HG03457 (cell line): ENCODE data around the gene ZIC2.

Experiments used
- ATAC-seq: cut with Tn5 transposase; IDR thresholded peaks from one replicate; pipeline ENCODE4 v1.9.1; 2021; ENCODE audit warnings: moderate number of reproducible peaks; ENCODE audit not compliant: unreplicated experiment

ZIC2 gene

DNA sequence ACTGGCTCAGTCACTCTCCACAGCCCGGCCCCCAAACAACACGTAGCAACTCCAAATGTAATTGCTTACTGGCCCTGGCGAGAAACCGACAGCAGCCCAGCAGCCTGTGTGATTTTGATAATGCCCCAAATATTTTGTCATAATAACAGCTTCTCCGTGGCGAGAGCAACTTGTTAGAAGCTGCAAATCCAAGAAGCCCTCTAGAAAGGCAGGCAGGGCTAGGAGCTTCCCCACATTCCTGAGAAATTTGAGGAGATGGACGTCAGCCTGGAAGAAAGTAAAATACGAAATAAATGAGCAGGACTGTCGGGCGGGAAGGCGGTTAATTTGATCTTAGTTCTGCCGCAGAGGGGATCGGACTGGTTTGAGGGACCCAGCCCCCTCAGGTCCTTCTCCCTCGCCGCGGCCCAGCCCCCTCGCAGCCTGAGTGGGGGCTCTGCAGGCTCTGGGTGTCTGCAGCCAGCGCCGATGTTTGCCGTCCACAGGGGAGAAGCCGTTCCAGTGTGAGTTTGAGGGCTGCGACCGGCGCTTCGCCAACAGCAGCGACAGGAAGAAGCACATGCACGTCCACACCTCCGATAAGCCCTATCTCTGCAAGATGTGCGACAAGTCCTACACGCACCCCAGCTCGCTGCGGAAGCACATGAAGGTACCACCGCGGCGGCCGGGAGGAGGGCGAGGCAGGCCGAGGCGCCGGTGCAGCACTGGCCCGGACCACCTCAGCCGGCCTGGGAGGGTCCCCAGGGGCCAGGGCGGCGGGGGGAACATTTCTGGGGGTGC is 3.1 kb downstream of the ZIC2 start:
- no peak for ATAC-seq

DNA sequence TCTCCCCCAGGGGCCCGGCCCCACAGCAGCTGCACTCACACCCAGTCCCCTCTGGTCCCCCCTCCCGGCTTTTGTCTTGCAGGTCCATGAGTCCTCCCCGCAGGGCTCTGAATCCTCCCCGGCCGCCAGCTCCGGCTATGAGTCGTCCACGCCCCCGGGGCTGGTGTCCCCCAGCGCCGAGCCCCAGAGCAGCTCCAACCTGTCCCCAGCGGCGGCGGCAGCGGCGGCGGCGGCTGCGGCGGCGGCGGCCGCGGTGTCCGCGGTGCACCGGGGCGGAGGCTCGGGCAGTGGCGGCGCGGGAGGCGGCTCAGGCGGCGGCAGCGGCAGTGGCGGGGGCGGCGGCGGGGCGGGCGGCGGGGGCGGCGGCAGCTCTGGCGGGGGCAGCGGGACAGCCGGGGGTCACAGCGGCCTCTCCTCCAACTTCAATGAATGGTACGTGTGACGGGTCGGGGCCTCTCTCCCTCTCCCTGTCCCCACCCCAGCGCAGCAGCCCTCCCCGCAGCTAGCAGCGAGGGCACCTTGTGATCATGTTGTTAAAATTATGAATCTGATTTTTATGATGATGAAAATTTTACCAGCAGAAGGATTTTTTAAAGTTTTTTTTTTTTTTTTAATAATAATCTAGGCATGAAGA is 3.8 kb downstream of the ZIC2 start:
- no peak for ATAC-seq

DNA sequence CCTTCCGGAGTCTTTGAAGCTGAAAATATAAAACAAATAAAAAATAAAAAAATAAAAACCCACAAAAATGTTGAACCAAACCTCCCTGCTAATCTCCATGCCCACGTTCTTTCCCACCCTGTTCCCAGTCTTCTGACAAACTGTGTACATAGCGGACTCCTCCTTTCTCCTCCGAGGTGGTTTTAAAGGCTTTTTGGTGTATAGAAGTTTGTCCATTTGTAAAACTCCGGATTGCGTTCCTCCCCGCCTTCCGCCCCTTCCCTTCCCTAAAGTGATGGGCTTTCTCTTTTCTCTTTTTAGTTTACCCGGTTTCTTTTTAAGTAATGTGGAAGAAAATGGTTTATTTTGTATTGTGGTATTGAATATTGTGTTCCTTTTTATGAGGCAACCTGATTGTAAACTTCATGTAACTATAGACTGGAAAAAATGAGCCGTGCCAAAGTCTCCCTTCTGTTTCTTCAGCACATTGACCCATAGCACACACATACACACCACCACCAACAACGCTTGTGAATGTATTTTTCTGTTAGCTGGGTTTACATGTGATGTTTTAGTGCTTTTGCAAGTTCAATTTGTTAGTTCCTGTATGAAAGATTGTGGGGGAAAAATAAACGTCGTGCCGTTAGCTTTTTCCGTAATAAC is 4.4 kb downstream of the ZIC2 start:
- ATAC-seq: no peak

DNA sequence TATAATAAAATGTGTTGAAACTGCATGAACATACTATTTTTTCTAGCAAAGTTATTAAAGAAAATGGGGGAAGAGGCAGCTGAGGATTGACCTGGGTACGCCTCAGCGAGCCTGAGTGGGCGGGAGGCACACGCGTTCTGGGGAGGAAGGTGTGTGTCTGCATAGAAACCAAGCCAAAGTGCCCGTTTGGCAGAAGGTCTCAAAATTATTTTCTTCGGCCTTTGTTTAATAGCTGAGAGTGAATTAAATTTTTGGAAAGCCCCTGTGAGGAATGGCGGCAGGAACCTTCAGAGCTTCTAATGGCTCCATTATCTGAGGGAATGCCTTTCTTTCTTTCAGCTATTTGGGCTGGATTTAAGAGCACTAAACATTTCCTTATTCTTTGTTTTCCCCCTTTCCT is 5.2 kb downstream of the ZIC2 start:
- ATAC-seq: no peak

DNA sequence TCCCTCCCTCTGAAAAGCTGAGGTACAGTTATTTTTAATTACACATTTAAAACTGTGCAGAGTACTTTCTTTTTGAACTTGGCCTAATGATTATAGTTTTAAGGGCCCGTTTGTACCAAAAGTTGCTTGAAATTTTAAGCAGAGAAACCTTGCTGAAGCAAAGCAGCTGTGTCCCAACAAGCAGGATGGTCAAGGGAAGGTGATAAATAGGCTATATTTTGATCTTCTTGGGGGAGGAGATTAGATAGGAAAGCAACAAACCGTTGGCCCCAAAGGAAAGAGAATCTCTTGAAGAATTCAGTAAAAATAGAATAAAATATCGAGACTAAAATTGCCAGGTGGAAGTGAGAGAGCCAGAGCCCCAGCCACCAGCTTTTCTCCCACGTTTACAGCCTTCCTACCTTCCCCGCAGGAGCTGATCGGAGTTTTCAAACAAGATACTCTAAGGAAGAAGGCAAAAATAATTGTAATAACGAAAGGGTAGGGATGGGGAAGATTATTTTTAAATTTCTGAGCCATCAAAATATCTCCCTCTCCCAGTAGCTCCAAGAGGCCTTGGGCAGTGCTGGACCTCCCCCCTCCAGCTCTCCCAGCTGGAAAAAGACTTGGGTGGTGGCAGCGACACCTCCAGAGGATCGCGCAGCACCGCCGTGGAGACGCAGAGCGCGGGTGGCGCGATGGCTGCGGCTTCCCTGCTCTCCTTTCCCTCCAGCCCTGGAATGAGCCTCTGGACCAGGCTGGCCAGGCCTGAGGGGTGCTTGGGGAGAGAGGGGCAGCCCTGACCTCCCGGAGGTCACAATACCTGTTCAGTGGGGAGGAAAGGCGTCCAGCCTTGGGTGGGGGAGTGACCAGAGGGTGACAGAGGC is 5.8 kb downstream of the ZIC2 start:
- no peak for ATAC-seq

DNA sequence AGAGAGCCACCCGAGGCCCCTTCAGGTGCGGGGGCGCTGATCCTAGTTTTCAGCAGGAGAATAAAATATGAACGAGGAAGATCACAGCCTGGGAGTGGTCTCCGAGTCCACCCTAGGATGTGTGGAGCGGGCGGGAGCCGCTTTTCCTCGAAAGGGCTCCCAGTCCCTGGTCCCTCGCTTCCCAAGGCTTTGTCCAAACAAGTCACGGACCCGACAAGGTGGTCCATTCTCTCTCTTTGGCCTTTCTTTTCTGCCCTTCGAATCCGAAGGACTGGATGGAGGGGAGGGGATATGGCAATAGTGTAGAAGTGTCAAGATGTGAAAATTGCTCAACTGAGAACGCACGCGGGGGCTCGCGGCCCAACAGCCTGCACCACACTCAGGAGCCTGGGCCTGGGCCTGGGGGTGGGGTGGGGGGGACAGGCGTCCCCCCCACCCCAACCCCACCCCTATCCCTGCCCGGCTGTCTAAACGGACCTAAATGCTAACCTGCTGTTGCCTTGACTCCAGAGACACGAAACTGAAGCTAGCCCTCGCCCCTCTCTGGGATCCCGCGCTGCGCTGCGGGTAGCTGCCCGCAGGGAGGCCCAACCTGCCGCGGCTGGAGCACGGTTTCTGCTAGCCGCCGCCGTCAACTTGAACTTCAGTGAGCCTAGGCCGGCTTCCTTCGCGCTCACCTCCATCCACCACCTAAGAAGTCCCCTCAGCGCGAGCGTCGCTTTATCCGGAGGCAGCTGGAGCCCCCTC is 7.1 kb downstream of the ZIC2 start:
- ATAC-seq: no peak

DNA sequence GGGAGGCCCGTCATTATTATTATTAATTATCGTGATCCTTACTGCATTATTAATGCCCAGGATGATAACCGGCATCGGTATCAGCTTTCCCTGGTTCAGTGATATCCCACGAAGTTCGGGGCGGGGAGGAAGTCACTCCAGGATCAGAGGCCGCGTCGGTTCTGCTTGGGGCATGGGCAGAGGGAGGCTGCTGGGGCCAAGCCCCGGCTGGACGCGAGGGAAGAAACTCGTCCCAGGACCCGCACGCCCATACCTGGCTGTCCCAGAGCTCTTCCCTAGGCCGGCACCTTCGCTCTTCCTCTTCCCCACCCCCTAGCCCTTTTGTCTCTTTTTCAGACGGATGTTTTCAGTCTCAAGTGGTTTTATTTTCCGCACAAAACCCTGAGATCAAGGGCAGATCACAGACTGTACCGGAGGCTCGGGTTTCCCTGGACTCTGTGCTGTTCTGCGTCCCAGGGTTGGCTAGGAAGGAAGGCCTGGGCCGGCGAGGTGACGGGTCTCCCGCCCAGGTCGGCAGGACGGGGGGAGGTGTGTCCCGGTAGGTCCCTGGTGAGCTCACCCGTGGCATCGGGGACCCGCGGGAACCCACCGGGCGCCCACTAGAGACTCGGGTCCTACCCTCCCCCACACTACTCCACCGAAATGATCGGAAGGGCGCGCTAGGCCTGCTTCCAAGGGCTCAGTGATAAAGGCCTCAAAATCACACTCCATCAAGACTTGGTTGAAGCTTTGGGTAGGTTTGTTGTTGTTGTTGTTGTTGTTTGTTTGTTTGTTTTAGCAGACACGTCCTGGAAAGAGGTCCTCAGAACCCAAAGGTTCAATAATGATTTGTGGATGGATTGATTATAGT is 7.9 kb downstream of the ZIC2 start:
- no peak for ATAC-seq

DNA sequence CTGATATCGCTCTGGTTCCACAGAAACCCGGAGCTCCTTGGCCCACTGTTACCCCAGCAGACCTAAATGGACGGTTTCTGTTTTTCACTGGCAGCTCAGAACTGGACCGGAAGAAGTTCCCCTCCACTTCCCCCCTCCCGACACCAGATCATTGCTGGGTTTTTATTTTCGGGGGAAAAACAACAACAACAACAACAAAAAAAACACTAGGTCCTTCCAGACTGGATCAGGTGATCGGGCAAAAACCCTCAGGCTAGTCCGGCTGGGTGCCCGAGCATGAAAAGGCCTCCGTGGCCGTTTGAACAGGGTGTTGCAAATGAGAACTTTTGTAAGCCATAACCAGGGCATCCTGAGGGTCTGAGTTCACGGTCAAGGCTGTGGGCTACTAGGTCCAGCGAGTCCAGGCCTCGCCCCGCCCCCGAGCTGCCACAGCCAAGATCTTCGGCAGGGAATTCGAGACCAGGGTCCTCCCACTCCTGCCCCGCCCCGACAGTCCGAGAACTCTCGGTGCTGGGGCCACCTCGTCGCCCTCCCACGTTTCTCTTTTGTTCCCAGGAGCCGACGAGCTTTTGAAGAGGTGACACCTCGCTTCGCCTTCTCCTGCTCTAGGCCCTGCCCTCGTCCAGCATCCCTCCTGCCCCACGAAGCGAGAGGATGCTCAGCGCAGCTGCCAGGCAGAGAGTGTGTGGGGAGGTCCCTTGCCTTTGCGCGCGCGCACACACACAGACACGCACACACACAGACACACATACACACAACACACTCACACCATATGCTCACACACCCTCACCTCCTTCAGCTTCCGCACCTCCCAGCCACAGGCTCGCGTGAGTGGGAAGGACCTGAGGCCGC is 8.8 kb downstream of the ZIC2 start:
- no peak for ATAC-seq

DNA sequence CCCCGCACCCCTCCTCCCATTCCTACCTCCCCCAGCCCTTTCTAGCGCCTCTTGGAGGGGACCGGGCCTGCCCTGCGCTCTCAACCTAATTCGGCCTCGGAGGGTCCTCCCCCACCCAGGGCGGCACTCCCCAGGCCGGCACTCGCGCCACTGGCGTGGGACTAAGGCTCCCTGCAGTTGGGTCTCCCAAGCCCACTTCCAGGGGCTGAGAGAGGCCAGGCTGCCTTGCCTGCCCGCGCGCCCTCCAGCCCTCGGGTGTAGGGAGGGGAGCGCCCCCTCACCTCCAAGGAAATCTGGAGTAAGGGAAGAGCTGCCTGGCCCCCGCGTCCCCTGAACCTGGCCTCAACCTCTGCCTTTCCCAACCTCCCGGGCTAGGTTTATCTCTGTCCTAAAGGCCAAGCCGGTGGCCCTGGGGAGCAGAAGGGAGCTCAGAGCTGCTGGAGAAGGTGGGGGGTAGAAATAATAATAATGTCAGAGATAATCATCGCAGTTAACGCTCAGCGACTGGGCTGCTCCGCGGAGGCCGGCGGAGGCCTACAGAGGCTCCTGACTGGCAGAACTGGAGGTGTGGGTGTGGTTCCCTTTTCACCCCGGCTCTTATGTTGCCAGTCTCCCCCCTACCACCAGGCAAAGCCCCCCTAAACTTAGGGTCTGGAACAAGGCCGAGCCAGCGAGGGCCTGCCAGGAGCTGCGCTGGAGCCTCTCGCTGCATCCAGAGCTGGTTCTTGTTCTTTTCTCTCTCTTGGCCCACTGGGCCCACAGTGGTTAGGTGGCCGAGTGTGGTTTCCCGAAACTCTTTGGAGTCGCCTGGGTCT is 9.6 kb downstream of the ZIC2 start:
- ATAC-seq: no peak

DNA sequence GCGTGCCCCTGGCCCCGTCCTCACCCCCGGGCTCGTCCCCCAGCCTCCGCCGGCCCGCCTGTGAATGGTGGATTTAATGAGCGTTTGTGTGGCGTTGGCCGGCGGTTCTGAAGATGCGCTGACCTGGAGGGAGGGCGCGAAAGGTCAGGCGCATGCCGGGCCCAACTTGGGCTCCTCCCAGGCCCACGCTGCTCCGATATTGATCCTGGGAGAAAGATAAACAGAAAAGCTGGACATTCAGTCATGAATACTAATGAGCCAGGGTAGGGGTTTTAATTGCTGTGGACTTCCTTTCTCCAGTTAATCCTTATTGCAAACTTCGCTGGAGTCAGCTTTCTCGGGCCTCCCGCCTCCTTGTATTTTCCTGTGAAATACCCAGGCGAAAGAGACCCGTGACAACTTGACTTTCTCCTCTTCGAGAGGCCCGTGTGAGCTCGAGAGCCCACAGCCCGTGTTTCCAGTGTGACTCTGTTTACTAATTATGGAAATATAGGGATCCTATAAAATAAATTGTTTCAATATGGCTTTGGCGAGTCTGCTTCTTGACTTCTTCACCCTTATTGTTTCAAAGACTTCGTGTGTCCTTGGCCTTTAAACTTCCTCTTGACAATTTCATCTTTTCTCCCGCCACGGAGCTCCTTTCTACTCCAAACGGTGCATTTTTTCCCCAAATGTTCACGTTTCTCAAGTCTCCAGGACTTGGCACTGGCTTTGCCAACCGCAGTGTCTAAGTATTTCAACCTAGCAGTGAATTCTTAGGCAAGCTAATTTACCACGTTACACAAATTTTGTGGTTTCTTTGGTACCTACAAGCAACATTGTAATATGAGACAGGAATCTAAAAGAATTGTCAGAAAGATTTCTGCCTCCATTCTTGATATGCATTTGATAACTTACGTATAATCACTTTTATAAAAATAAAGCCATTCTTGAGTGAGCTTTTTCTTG is 10.5 kb downstream of the ZIC2 start:
- ATAC-seq: no peak

DNA sequence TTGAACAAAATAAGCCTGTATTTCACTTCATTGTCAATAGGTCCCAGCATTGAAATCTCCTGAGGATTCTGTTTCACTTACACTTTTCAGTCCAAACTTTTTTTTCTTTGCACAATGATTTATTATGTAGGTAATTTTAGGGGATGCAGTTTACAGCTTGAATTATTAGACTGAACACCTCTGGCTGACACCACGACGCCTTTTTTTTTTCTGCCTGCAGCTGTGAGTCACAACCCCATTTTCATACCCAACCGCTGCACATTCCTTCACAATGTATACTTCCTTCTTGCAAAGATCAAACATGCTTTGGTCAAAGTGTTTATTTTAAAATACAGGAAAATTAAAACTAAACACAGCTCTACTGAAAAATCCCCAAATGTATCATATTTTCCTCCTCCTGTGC is 11.4 kb downstream of the ZIC2 start:
- no peak for ATAC-seq

DNA sequence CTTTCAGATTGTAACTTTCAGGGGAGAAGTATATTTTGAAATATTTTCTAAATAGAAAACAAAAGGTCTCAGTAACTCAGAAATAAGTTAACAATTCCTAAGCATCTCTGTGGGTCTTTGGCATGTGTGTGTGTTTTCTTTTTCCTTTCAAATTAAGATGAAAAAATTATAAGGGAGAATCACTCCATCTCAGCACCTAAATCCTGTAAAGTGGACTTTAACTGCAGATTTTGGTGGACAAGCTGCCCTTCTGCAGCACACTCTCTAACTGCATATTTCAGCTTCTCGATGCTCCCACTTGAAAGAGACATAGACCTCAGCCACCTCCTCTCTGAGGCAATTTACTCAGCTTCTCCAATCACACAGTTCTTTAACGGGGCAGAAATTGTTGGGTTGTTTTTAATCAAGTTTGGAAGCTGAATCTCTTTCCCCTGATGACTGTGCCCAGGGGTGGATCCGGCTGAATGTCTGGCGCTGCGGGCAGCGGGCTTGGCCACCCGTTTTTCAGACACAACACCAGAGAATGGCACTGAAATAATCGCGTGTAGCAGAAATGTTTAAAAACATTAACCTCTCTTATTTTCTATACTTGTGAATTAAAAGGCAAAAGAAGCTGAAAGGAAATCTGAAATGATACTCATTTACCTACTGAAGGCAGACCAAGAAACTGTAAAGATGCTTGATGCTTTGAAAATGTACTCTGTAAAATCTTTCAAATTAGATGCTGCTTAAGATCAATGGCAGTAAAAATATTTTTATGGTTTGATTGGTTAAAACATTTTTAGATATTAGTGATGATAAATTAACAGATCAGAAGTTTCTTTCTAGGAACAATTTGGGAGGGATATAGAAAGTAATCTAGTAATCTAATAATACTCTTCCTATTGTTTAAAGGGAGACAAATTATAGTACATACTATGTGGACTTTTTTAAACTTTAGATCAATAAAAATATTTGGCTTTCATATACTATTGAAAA is 12.4 kb downstream of the ZIC2 start:
- no peak for ATAC-seq

DNA sequence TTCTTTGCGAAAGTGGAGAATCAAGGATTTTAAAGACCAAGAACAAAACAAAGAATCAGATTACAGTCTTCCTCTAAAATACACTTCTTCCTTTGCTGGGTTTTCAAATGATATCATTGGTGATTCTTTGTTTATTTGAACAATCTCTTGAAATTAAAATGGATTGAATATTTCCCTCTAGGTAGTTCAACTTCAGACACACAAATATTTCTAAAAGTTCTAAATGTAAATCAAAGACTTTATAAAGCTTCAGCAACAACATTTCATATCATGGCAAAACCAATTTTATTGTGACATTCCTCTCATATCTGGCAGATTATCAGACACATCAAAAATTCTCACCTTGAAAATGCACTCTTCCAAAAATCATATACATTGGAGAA is 13.0 kb downstream of the ZIC2 start:
- no peak for ATAC-seq

DNA sequence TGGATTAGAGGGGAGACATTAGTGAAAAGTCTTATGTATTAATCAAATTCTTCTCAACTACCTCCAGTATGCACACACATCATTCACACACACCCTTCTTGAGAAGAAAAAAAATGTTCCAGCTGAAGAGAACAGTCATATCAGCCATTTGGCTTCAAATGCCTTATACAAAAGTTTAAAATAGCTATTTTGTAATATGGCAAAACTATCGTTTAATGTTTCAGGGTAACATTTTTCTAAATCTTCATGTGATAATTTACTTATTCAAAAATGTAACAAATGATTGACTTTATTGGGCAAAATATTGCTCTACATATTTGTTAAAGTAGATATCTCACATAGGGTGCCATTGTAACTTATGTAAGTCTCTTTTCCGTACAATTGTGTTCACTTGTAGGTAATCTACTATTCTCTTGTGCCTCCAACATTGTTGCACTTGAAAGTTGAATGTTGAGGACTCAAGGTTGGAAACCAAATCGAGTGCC is 13.6 kb downstream of the ZIC2 start:
- no peak for ATAC-seq

DNA sequence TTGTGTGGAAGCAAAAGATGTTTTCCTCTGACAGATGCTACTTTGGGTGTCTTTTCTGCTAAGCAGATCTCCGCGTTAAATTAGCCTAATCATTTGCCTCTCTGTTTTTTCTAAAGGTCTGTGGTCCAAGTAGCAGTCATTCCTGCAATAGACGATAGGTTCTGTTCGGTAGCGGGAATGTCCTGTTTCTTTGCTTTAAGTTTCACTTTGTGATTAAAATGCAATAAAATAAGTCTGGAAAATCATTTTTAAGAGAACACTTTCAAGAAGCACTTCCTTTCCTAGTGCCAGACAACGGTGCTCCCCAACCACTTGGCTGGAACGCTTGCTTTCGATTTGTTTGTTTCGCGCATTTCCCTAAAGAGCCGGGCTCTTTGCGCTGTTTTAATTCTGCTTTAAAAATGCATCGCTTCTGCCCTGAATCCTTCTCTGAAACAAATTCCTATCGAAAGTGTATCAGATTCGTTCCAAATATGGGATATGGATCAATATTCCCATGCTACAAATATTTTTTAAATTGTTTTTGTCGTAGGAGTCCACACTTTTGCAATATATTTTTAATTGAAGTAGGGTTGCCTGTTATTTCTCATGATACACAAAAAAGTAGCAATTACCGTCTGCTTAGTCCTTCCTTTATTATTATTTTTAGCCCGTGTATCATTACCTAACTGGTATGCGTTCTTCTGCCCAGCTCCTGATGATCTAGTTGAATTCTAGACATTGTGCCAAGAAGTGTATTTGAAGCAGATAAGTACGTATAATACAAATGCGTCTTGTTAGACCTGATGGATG is 14.2 kb downstream of the ZIC2 start:
- no peak for ATAC-seq
